Ishikawa (cell line): ENCODE data around the gene KRTAP3-1.

Experiments used
- TAF1 ChIP-seq: IDR thresholded peaks from 2 replicates; pipeline ENCODE4 v1.6.1; 2012; ENCODE audit warnings: low read depth, mild to moderate bottlenecking
- TCF12 ChIP-seq: IDR thresholded peaks from 2 replicates; pipeline ENCODE4 v1.6.1; 2012; ENCODE audit warnings: low read depth
- USF1 ChIP-seq: IDR thresholded peaks from 2 replicates; pipeline ENCODE4 v1.6.1; 2012
- TF ChIP-seq, protein P1 (sequence below): IDR thresholded peaks from 2 replicates; pipeline ENCODE4 v1.6.1; 2012; ENCODE audit warnings: low read depth, mild to moderate bottlenecking

DNA sequence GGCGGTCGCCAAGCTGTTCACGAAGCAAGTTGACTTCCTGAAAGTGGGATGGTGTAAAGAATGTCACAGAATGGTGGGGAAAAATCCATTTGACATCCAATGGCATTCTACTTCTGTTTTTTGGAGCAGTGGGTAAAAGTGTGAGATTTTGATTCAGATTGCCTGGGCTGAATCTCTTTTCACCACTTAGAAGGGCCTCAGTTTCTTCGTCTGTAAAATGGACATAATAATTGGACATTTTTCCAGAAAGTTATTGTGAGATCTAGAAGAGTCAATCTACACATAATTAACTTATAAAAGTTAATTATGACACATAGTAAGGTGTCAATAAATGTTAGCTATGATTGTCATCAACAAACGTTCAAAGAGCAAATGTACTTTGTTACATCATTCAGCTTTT lies 27.8 kb downstream of the KRTAP3-1 start:
- TF ChIP-seq, protein P1, sequence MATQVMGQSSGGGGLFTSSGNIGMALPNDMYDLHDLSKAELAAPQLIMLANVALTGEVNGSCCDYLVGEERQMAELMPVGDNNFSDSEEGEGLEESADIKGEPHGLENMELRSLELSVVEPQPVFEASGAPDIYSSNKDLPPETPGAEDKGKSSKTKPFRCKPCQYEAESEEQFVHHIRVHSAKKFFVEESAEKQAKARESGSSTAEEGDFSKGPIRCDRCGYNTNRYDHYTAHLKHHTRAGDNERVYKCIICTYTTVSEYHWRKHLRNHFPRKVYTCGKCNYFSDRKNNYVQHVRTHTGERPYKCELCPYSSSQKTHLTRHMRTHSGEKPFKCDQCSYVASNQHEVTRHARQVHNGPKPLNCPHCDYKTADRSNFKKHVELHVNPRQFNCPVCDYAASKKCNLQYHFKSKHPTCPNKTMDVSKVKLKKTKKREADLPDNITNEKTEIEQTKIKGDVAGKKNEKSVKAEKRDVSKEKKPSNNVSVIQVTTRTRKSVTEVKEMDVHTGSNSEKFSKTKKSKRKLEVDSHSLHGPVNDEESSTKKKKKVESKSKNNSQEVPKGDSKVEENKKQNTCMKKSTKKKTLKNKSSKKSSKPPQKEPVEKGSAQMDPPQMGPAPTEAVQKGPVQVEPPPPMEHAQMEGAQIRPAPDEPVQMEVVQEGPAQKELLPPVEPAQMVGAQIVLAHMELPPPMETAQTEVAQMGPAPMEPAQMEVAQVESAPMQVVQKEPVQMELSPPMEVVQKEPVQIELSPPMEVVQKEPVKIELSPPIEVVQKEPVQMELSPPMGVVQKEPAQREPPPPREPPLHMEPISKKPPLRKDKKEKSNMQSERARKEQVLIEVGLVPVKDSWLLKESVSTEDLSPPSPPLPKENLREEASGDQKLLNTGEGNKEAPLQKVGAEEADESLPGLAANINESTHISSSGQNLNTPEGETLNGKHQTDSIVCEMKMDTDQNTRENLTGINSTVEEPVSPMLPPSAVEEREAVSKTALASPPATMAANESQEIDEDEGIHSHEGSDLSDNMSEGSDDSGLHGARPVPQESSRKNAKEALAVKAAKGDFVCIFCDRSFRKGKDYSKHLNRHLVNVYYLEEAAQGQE = no peak
- TF ChIP-seq USF1 (no peak), TAF1 (no peak), TCF12 (no peak)
